ENCODE measurements around the gene VOPP1.

VOPP1 gene

DNA sequence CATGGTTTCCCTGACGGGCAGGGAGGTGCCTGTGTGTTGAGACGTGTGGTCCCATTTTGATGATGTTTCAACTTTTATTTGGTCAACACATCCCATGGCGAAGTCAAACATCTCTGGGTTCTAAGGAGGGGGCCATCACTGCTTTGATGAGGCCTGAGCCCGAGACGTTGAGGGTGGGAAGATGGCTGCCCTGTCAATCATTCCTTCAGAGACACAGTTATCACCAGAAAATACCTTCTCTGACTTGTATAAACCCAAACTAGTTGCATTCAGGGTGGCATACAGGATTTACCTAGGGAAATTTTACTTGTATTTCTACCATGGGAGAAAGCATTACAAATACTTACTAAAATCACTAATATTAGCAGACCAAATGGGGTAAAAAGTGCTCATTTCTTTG, 64.6 kb downstream of the VOPP1 start:
- no peak for DNase-seq

DNA sequence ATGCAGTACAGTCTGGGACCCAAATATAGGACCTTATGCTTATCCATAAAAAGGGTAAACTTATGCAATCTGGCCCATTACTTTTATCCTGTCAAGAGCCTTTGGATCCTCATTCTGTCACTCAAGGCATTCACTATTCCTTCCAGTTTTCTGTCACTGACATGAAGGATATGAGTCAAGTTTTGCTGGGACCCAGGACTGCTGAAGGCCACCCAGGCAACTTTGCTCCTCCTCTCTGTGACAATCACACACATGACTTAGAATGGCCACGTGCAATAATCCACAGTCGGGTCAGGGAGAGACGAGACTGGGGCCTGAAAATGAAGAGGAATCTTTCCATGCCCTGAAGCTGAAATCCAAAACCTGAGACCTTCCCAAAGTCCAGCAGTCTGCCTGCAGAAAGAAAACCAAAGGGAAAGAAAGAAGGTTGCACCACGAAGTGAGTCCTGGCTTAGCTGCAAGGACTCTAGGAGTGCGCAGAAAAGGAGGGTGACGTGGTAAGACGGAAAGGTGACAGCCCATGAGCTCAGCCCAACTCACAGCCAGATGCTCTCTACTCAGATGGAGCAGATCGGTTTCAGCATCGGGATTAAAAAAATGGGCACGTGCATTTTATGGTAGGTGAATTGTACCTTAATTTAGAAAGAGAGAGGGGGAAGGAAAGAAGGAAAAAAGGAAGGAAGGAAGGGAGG, 67.2 kb downstream of the VOPP1 start:
- no peak for DNase-seq

DNA sequence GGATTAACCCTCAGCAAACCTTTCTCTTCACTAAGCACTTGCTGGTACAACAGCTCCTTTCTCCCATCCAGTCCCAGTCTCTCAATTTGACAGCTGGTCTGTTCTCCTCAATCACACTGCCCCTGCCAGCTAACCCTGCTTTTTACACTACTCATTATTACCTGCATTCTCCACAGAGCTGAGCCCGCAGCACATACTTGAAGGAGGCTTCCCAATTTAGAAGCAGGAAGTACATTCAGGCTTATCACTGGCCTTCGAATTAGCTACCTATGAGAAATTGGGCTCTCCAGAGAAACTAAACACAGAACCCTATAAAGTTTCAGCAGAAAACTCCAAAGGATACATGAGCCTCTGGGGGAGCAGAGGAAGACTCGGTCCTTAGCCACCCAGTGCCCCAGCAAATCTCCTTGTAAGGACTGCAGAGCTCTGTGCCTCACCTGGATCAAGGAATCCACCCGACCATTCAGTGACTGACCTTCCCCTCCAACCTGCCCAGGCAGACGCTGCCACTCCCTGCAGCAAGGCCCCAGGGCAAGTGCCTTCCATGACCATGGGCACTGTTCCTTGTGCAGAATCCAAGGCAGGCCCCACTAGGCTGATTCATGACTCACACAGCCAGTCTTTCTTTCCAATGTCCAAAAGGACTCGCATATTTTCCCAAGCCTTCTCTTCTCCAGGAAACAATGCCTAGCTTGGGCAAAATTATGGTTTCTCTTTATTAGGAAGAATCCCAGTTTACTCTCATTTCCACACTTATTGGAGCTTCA, 68.0 kb downstream of the VOPP1 start:
- no peak for DNase-seq

DNA sequence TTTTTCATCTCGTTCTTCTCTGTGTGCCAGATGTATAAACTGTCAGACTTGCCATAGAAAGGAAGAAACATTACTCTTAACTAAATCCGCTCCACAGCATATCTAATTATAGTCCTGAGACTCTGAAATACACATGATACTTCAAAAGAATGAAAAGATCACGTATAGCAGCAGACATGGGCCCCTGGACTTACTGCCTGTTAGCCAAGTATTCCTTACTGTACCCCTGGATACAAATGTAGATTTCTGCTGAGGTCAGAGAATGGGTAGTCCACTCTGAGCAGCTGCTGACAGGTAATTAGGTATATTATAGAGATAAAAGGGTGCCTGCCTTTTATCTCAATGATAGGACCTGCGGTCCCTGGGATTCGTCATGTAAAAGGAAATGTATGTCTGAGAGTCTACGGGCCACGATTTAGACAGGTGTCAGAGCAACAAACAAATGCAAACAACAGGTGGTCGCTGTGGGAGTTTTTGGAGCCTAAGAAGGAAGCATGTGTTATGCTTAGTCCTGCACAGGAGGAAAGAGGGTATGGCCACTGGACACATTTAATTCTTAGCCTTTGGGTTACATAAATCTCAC, 69.4 kb downstream of the VOPP1 start:
- no peak for DNase-seq

DNA sequence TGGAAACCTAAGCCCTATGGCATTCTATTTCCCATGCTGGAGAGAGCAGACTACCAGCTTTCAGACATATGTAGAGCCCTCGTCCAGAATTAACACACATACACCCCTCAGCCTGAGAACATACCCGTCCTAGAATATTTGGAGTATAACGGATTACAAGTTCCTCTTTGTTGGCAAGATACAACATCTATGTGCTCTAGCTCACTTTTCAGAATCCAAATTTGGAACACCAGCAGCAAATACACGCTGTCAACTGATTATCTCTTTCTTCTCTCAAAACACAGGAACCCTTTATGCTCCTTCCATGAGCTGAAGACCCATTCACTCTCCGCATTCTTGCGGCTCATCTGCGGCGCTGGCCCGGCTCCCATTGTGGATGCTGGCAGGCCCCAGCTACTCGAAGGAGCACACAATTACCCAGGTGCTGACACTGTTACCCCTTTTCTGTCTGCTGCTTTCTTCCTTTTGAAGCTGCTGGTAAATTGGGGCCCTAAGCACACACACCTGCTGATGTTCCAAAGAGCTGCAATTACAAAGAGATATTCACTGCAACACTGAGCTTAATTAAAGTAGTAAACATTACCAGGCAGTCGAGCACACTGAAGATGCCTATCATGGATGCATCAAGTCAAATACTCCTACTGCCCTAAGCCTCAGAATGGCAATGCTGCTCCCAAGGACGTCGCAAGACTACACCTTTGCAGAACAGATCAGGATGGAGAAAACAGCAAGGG, 70.0 kb downstream of the VOPP1 start:
- no peak for DNase-seq

DNA sequence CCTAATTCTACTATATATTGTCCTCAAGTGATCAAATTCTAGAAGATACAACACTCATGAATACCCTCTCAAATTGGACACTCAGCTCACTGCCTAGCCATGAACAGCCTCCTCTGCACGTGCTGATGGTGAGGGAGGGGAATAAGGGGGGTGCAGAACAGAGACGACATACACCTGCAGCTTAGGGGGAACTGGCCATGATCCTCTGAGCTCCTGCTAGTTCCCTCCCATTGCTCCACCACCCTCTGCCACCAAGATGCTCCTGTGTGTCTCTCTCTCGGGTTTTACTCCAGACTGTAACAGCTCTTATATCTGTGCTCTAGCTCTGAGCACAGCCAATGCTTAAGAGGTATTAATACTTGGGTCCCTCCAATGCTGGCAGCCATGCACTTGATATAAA, 70.7 kb downstream of the VOPP1 start:
- no peak for DNase-seq

DNA sequence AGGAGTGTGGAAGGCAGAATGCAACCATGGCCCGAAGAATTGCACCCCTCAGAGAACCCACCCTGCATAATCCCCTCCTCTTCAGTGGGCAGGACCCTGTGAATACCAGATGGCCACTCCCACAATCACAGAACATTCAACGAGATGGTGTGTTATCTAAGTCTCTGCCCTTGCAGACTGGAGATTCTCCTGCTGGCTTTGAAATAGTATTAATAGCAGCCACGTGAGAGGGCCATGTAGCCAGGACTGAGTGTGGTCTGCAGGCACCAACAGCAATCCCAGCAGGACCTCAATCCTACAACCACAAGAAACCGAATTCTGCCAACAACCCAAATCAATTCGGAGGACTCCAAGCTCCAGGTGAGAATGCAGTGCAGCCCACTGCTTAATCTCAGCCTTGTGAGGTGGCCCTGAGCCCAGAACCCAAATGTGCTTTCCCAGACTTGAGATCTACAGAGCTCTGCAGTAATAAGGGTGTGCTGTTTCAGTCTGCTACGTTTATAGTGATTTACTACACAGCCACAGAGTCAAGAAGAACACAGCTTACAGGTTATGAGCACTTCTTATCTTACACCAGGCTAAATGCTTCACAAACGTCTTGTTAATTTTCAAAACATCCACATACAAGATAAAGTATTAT, 72.1 kb downstream of the VOPP1 start:
- DNase-seq = no peak

DNA sequence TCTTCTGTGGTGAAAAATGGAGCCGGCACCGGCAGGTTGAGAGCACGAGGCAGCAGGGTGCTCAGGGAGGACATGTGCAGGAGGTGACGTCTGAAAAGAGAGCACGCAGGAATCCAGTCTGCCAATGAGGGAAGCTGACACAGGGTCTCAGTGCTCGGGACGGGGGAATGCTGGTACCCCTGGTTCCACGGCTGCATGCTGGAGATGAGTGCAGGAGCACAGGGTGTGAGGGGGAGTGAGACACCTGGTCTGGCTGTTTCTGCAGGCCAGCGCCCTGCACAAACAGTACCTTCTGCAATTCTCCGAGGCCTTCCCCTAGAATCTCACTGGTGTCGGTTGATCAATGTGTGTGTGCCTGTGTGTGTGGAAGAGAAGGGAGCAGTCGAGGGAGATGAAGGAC, 72.7 kb downstream of the VOPP1 start:
- no peak for DNase-seq

DNA sequence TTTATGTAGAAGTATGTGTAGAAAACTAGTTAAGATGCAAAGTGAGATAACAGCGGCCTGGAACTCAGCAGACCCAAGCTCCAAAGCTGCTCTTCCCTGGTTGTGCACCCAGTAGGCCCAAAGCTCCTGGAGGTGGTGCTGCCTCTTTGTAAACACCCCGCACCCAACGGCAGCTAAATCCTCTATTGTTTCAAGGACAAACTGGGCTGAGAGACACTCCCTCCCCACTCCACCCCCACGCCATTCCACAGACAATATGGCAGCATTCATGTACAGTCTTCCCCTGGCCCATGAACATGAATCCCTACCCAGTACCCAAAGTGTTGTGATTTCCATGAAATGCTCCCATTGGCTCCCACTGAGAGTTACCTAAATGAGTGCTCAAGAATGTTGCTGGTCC, 73.5 kb downstream of the VOPP1 start:
- DNase-seq = no peak

DNA sequence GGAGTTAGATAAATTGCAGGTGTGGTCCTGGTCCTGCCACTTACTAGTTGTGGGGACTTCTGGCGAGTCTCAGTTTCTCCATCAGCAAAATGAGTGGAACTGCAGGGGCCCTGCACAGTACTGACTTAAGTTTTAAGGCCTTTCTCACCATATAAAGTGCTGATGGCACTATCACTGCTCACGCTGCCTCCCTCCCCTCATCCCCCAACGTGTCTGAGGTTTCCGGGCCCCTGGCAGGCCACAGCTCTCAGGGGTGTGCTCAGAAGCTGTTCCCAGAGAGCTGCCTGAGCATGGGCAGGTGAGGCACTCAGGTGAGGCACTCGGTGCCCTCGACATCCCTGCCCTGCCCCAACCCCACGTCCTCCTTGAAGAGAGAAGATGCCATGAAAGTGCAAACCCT, 74.2 kb downstream of the VOPP1 start:
- no peak for DNase-seq

DNA sequence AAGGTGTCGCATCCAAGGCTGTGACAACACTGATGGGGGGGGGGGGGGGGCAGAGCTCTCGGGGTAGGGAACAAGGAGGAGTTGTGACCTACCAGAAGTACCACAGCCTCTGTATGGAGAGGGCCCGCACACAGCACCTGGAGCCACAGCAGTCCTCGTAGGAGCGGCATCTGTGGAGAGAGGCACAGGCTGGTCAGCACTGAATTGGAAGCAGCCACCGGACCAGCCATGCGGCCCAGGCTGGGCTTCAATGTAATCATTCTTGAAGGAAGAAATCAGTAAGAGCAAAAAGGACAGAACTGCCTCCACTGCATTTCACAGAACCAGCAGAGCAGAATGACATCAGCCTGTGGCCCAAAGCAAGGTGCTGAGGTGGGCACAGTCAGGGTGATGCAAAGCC, 74.8 kb downstream of the VOPP1 start:
- DNase-seq = no peak

DNA sequence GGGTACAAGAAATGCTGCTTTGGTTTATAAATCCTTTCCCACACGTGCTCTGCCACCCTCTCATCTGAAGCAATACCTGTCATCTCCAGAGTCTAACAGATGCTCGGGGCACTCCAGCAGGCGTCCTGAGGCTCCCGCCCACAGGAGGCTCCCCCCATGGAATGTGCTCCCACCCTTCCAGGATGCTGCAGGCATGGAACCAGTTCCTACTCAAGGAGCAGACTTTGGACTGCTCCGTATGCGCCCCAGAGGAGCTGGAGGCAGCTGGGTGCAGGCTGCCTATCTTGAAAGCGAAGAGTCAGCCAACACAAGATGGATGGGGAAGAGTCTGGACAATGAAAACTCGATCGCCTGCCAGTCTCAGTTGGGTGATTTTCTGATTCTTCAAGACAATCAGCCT, 75.4 kb downstream of the VOPP1 start:
- no peak for DNase-seq

DNA sequence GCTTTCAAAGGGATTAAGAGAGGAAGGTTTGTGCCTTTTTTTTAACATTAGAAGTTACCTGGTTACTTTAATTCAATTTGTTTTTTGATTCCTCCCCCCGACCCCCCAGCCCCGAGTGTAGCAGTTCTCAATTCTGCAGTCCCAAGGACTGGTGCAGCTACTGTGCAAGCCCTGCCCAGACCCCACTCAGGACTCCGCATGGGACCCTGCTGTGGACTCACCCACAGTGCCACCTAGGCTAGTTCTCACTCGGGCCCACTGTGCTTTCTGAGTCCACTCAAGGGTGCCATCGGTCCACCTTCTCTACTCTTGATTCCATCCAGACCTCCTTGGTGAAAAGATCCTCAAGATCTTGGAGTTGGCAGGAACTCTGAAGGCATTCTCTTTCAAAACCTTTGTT, 77.4 kb downstream of the VOPP1 start:
- no peak for DNase-seq

DNA sequence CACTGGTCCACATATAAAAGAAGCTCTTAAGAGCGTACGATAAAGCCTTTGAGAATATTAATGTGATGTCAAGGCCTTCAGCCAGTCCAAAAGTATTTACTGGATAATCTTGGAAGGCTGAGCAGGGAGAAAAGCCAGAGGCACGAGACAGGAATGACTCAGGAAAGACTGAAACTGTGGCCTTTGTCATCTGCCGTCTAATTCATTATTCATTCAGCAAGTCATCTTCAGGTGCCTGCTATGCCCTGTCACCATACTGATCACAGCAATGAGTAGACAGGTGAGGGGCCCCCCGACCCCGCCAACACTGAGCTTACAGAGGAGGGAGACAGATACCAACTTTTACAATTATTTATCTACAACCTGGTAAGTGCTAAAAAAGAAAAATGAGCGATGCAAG, 78.9 kb downstream of the VOPP1 start:
- DNase-seq = no peak

DNA sequence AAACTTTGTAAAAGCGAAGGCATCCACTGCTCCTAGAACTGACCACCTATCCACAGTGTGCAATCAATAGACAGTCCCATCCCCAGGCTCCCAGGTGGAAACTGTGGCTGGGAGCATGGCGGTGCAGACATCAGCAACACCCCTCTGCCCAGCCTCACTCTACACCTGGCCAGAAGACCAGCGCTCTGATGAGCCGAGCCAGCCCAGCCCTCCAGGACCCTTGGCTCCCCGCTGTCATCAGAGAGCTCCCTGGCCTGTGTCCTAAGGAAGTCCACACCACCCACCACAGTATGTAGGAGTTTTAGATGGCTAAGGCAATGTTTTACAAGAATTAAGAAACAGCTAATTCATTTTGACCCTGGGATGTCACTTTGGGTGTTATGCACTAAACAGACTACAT, 81.0 kb downstream of the VOPP1 start:
- no peak for DNase-seq

DNA sequence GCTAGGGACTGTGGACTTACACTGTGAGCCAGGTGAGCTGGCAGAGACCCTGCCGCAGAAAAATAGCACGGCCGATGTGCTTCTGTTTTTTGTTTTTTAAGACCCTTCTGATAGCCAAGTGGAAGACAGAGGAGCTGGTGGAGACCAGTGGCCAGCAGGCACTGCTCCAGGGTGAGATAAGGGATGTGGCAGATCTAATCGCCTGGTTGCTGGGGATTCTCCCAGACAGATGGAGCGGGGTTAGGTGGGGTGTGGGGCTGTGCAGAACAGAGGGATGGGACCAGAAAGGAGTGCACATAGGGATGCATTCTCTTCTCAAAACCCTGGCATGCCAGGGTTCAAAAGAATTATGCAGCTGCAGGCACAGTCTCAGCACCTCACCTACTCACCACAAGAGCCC, 82.2 kb downstream of the VOPP1 start:
- no peak for DNase-seq

DNA sequence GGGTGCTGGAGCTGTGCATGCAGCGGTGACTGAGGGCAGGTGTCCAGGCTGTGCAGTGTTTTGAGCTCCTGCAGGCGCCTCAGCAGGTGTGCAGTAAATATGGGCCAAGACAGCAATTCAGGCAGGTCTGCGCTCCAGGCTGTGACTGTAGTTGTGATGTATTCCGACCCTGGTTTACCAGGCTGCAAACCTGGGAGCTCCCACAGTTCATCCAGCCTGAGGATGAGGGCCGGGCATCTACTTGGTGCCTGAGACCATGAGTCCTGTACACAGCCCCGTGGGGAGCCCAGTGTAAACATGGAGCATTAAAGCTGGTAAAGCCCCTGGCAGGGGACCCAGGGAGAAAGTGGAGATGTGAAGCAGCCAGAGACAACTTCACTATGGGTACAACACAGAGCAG, 82.8 kb downstream of the VOPP1 start:
- no peak for DNase-seq

DNA sequence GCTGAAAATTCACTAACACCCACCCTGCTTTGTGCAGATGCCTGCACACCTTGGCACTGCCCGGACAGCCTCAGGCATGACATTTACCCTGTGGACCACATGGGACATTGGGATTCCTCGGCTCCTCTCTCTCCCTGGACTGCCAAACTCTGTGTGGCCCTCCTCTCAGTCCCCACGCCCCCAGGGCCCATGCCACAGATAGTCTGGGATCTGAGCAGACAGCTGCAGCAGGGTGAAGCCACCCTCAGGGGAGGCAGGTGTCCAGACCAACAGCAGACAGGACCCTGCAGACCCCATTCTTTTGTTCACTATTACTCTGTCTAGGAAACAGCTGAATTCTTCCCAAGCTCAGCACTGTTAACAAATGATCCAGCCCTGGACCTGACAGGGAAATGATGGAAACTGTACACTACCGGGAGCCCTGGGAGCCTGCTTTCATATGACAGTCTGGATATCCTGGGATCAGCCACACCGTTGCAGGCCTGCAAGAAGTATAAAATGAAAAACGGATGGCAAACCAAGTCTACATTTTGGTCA, 83.4 kb downstream of the VOPP1 start:
- no peak for DNase-seq

DNA sequence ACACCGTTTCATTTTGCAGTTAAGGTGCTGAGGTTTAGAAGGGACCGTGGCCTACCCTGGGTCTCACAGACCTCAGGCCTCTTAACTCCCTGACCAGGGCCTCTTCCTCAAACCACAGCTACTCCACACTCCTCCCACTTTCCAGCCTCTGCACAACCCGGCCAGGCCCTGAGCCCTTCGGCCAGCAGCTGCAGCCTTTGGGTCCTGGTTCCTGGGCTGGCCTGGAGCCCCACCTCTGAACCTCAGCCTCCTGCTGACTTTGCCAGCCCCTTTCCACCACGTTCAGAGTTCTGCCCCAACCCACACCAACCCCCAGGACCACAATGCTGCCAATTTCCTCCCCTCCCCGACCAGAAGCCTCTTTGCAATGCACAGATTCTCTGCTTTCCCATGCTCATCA, 84.1 kb downstream of the VOPP1 start:
- no peak for DNase-seq

DNA sequence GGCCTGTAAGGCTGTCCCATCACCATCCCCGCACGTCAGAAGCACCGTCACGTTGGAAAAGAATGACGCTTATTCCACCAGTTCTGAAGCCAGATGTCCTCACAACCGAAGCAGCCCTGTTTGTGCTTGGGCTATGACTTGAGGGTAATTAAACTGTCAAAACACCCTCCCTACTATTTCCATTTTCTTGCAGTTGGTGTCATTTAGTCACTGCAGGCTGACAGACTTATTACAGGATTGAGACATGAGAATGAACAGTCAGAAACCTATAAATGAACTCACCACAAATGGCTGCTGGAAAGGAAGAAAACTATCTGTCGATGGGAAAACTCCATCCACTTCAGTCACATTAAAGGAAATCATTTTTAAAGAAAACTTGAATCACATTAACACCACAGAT, 85.3 kb downstream of the VOPP1 start:
- no peak for DNase-seq

DNA sequence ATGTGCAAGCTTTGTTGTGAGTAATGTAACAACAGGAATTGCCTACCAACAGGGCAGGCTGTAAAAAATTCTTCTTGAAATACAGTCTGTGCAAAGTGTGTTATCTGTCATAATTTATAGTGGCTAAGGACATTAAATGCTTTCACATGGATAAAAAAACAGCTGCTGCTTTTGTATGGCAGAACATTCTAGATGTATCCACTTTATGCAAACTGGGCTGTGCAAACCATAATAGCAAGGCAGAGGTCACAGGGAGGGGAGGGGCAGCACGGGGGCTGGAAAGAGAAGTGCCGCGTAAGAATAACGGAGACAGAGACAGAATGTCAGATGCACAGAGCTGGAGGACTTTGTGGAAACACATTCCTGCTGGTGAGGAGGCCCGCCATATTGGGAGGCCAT, 86.1 kb downstream of the VOPP1 start:
- DNase-seq = no peak

DNA sequence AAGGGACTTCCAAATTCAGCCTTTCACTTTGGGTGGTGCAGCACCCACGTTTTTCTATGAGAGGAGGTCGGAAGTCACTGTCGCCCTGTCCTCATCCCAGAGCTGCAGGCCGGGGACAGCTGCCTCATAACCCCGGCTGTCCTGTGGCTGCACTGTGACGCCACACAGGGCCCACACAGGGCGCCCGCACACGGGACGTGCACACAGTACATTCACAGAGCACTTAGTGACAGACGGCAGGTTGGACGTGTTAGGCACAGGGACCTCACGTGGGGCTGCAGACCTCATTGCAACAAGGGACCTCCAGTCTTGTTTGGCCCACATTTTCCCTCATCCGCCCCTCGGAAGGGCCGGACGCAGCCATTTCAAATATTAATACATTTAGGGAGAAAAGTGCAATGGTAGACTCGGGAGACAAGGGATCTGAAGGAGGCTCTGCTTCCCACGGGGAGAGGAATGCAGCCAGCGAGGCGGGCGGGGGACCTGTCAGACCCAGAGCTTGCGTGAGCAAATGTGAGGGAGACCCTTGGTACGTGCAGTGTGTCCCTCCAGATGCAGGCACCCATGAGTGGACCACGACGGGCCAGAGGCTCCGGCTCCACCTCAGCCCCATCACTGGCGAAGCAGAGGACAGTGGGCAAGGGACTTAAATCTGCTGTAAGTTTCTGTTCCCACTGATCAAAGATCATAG, 86.7 kb downstream of the VOPP1 start:
- DNase-seq = no peak

Measured in activated CD4-positive, alpha-beta T cell treated with anti-CD3 and anti-CD28 coated beads, Interleukin-2, amount 50 U/mL, for 16 hours (primary cell).